ENCODE data around the gene MGST3. TPM values are rescaled to one million over a fixed set of nuclear protein-coding genes. Genes with fewer than 3 reads are reported as not detected.
A peak's percentile ranks its signal among the peaks of the same experiment; 100 is the strongest.
"Not testable (repeated sequence)": the region's sequence is repeated elsewhere in the genome, so short reads cannot be mapped to it uniquely, and the experiment has no call there.

MGST3 gene
- total RNA-seq, 1 donor: 178 TPM

- peak overlapping the region; percentile 45 for H3K4me3 ChIP-seq (ENCODE audit: low read depth, low read length)
- TF ChIP-seq, protein P1, sequence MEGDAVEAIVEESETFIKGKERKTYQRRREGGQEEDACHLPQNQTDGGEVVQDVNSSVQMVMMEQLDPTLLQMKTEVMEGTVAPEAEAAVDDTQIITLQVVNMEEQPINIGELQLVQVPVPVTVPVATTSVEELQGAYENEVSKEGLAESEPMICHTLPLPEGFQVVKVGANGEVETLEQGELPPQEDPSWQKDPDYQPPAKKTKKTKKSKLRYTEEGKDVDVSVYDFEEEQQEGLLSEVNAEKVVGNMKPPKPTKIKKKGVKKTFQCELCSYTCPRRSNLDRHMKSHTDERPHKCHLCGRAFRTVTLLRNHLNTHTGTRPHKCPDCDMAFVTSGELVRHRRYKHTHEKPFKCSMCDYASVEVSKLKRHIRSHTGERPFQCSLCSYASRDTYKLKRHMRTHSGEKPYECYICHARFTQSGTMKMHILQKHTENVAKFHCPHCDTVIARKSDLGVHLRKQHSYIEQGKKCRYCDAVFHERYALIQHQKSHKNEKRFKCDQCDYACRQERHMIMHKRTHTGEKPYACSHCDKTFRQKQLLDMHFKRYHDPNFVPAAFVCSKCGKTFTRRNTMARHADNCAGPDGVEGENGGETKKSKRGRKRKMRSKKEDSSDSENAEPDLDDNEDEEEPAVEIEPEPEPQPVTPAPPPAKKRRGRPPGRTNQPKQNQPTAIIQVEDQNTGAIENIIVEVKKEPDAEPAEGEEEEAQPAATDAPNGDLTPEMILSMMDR (IDR thresholded peaks at IDR 0.05; ENCODE audit: insufficient read depth, low read length): no peak
- peak; percentile 35 for DNase-seq (ENCODE audit: low read depth)
Observed at GRCh38 chr1:165633614-165634013, 2.6 kb downstream of the MGST3 start.

DNA sequence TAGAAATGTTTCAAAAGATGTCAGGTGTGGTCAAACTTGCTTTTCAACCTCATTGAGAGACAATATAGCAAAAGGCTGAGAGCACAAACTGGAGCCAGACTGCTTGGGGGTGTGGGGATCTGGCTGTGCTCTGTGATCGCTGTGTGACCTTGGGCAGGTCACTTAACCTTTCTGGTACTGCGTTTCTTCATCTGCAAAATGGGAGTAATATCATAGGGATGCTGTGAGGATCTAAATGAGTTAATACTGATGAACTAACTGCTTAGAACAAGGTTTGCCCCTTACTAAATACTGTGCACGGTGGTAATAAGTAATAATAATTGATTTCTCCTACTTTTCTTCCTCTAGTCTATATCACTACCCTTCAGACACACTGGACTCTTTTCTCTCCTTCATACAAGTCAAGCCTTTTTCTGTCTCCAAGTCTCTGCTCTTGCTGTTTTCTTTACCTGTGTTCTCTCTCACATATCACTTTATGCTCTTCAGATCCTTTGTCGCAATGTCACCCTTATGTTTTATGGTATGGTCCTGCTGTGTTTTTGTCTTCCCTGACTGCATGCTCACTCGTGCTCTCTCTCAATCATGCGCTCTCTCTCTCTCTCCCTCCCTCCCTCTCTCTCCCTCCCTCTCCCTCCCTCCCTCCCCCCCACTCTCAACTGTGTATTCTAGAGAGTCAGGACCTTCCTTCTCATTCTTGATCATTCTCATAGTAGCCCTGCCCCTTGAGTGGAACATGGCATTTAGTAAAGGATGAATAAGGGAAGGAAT, 3.3 kb downstream of the MGST3 start:
- no peak overlapping the region for H3K4me3 ChIP-seq (ENCODE audit: low read depth, low read length)
- TF ChIP-seq, protein P1 (IDR thresholded peaks at IDR 0.05; ENCODE audit: insufficient read depth, low read length): no peak
- no peak for DNase-seq (ENCODE audit: low read depth)

- H3K4me3 ChIP-seq (ENCODE audit: low read depth, low read length): no peak overlapping the region
- TF ChIP-seq, protein P1 (IDR thresholded peaks at IDR 0.05; ENCODE audit: insufficient read depth, low read length): no peak
- no peak for DNase-seq (ENCODE audit: low read depth)
Observed at GRCh38 chr1:165635329-165635728, 4.3 kb downstream of the MGST3 start.

- TF ChIP-seq, protein P1 (IDR thresholded peaks at IDR 0.05; ENCODE audit: insufficient read depth, low read length): no peak
- no peak overlapping the region for H3K4me3 ChIP-seq (ENCODE audit: low read depth, low read length)
- no peak for DNase-seq (ENCODE audit: low read depth)
Observed at GRCh38 chr1:165635823-165636222, 4.8 kb downstream of the MGST3 start.

DNA sequence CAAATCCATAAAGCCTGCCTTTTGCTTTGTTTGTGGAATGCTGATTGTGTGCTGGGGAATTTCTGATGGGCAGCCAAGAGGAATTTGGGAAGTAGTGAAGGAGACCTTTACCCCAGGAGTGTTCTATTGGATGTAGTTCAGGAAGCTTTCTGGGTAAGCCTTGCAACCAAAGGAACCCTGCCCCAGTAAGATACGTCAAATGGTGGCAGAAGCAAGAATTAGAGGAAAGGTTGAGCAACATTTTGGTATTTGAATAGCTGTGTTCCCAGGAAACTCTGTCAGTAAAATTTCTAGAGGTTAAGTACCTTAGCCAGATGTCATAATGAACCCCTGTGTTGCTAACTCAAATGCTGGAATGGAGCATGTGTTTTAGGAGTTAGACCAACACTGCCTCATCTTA, 6.4 kb downstream of the MGST3 start:
- H3K4me3 ChIP-seq (ENCODE audit: low read depth, low read length): no peak overlapping the region
- TF ChIP-seq, protein P1 (IDR thresholded peaks at IDR 0.05; ENCODE audit: insufficient read depth, low read length): no peak
- DNase-seq (ENCODE audit: low read depth): peak; percentile 95

GRCh38 chr1:165638211-165638610, 7.2 kb downstream of the MGST3 start:
- not testable (repeated sequence) for DNase-seq (ENCODE audit: low read depth); H3K4me3 ChIP-seq (ENCODE audit: low read depth, low read length)

DNA sequence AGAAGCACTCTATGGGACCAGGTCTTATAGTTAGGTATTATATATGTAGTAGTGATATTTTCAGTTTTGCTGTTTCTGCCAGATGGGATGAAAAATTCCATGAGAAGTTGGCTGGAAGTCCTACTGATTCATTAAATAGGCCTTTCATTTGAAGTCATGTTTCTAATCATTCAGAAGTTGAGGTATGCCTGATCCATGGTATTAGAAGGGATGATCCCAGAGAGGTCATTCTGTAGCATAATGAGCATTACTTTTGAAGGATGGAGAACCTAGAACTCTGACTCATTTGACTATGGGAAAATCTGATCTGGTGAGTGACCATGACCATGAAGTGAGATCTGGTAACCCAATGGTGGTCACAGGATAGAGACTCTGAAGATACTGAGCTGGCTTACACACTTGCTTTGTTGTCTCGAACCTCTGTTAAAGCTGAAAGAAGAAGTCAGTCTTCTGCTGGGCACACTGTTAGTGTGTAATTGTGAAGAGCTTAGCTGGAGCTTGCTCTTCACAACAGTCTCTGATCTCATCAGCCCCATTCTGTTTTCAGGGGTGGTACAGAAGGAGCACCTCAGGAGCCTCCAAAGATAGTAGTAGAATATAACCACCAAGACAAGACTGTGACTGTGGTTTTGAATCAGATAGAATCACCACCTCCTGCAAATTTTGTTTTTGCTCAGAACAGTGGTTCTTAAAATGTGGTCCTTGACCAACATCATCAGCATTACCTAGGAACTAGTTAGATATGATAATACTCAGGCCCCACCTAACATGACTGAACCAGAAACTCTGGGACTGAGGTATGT, 9.0 kb downstream of the MGST3 start:
- DNase-seq (ENCODE audit: low read depth): peak; percentile 41
- H3K4me3 ChIP-seq (ENCODE audit: low read depth, low read length): no peak overlapping the region
- TF ChIP-seq, protein P1 (IDR thresholded peaks at IDR 0.05; ENCODE audit: insufficient read depth, low read length): no peak

All from fibroblast of the aortic adventitia (primary cell).